Right forelimb (tissue), 1 donor: ENCODE measurements around the gene GPC5.
"Not testable (repeated sequence)": the region's sequence is repeated elsewhere in the genome, so short reads cannot be mapped to it uniquely, and the experiment has no call there.

Experiments used
- DNase-seq: peaks from one replicate; pipeline ENCODE4 v3.0.0-alpha.2; 2018

GPC5 gene

DNA sequence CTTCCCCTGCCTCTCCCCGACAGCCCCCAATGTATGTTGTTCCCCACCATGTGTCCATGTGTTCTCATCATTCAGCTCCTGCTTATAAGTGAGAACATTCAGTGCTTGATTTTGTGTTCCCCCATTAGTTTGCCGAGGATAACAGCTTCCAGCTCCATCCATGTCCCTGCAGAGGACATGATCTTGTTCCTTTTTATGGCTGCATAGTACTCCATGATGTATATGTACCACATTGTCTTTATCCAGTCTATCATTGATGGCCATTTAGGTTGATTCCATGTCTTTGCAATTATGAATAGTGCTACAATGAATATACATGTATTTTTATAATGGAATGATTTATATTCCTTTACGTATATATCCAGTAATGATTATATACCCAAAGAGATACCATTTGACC lies 399.9 kb downstream of the GPC5 start:
- DNase-seq = not testable (repeated sequence)

DNA sequence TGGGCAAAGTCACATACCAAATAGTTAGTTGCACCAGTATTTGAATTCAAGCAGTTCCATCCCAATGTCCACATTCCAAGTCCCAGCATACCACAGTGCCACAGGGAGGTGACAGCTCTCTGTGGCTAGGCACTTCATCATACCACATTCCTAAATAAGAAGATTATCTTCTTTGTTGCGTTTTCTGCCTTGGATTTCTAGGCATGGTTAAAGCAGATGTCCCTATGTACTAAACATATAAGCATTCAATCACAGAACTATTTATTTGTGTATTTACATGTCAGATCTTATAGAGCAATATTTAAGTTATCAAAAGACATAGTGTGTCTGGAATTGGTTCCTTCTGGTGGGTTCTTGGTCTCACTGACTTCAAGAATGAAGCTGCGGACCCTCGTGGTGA lies 403.4 kb downstream of the GPC5 start:
- not testable (repeated sequence) for DNase-seq

DNA sequence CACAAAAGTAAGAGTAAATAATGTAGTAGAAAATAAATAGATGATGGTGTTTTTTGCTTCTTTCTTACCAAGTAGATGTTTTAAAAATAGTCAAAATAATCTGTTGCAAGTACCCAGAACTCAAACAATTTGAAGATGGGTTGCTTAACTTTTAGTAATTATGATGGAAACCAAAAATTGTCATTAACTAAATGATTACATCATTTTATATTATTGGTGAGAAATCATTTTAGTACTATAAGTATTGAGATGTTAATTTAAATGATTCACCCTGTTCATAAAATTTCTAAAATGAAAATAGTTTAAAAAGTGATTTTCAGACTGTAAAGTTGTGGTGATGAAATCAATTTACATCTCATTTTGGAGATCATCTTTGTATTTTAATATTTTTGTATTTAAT lies 404.5 kb downstream of the GPC5 start:
- no peak for DNase-seq

DNA sequence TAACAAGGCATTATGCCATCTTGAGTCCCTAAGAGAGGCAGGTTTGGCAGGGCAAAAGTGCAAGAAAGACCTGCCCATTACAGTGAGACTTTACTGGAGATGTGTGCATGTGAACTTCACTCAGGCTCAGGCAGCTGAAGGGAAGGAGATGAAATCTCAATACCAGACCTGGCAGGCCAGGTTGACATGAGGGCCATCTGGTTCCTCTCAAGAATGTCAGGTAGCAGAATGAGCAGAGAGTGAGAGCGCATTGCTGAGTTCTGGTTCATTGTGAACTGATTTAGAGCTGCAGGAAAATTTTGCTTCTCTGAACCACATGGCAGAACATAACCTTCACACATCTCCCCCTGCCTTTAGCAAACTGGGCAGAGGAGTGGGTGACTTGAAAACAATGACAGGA lies 406.3 kb downstream of the GPC5 start:
- no peak for DNase-seq

DNA sequence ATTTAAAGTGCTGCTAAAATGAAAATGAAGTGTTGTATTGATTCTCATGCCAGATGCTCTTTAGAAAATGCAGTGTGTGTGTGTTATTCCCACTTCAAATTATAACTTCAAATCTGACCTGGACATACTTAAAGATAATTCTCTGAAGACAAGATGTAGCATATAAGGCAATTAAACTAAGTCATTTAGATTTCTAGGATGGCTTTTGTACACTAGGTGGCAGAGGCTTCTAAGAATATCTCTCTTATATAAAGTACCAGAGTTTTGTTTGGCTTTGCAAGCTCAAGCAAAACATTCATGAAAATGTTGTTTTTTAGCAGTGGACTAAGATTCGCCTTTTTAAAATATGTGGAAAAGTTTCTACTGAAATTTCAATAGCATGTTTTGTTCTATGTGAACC lies 407.2 kb downstream of the GPC5 start:
- no peak for DNase-seq

DNA sequence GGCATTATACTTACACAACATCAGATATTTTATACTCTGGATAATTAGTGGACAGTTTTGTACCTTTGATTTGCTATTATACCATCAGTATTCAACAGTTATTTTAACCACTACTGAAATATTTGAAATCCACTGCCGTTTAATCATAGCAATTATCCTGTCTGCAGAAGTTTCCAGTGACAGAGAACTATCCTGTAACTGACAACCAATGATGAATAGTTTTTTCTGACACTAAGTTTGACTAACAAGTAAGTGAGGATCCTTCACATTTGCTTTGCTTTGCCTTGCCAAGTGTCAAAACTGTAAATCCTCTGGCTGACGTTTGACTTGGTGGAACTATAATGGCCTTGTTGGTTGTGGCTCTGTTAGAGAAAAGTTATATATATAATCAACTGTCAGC lies 410.7 kb downstream of the GPC5 start:
- no peak for DNase-seq

DNA sequence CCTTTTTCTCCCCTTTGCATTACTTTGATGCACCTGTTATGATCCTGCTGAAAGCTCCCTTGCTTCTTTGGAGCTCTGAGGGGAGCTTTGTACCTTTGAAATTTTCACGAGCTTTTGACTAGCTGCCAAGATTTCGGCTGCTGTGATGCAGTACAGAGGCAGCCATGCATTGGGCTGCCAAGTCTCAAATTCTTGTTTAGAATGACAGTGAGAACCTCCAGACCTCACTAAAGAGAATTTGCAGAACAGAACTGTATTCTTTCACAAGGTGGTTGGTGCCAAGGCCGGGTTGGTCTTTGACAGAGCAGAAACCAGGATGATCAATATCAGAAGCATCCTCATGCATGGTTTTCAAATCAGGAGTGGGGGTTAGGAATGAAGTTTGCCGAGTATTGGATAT lies 414.8 kb downstream of the GPC5 start:
- no peak for DNase-seq

DNA sequence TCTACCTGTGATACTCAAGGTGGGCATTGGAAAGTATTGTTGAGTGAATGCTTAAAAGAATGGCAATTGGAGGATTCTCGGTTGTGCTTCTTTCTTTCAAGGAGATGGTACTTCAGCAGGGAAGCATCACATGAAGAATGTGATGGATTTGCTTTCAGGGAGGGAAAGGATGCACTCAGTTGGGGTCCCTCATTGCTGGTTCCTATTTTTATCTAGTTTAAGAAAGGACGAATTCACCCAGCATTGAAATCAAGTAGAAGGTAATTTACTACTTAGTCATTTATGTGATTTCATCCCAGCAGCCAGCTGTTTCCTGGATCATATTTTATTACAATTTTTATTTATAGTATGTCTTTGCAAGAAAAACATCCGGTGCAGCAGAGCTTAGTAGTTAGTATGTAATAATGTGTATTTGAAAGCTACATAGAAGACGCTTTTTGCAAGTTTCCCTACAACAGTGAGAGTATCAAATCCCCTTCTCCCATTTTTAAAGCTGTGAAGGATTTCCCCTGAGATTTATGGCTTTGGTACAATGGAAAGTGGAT lies 417.9 kb downstream of the GPC5 start:
- no peak for DNase-seq

DNA sequence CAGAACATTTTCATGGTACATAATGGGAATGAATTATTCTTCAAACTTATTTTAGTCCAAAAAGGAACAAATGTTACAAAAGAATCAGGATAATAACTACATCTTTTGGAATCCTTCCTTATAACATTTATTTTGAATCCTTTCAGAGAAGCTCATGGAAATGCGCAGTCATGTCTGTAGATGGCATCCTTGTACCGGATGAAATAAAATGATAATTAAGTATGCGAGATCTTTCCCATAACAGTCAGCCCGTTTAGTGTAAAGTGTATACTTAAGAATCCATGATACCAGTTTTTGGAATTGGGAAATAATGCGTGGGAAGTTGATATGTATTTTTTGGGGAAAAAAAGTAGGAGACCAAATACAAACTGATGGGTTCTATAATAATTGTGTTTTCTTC lies 418.8 kb downstream of the GPC5 start:
- DNase-seq = no peak

DNA sequence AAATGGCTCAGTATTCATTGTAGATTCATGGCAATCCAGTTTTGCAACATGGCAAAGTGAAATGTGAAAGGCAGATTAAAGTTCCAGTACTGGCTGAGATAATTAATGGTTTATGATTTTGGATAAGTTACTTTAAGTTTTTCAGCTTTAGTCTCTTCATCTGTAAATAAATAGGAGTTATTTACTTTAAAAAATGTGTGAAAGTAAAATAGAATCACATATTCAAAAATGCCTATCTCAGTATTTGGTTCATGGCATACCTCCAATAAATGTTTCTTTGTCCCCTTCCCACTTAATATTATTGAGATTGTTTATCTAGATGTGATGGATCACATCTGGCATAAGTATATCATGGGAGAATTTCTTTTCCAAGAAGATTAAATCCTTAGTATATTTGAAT lies 426.0 kb downstream of the GPC5 start:
- no peak for DNase-seq

DNA sequence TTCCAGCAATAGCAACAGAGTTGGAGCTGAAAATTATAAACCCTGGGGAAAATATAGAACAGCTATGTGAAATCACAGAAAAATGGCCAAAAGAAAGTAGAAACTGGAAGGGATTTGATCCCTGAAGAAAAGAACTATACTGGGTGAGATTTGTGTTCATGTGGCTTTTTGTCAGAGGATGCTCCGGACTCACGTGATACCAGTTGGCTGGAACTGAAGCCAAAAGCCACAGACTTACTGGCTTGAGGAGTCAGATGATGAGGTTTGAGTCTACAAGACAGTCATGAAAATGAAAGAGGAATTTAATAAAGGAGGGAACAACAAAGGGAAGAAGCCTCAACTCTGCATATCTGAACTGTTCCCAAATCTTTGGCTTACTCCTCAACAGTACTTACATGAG lies 427.1 kb downstream of the GPC5 start:
- DNase-seq = no peak

DNA sequence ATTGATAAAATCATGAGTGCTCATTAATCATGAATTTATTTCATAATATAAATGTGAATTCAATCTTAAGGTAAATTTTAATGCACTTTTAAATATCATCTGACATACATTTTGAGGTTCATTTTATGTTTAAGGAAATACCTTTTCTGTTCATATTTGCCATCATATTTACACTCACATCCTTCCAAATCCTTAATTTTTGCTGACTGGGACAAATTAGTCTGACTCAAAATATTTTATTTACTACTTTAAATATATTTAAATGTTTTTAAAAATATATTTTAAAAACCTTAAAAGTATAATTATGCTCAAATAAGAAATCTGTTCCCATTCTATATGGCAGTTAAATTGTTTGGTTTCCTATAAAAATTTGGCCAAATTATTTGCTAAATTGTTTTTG lies 438.1 kb downstream of the GPC5 start:
- DNase-seq = no peak

DNA sequence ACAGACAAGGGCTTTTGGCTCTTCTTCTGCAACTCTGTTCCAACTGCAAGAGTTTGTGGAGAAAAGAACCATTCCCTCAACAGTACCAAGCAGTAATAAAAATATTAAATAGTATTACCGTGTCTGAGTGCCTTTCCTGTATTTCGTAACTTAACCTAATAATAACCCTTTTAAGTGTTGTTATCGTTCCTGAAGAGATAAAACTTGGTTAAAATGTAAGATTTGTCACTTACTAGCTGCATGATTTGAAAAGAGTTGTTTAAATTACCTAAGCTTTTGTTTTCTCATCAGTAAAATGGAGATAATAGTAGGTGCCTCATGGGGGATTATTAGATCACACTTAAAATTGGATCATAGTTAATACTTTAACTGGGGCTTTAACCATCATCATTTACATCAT lies 447.2 kb downstream of the GPC5 start:
- DNase-seq = no peak

DNA sequence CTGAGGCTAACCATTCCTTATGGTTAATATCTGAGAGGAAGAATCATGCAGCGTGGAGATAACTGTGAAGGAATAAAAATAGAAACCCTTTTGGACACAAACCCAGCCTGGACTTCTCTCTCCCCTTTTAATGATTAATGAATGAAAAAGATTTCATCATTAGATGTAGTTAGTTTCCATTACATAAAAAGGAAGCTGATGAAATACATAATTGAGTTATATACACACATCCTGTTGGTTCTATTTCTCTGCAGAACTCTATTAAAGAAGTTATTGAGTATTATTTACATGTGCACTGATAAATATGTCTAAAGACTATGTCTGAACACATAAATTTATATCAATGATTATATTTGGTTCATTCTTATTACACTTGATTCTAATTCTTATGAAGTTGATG lies 465.3 kb downstream of the GPC5 start:
- no peak for DNase-seq

DNA sequence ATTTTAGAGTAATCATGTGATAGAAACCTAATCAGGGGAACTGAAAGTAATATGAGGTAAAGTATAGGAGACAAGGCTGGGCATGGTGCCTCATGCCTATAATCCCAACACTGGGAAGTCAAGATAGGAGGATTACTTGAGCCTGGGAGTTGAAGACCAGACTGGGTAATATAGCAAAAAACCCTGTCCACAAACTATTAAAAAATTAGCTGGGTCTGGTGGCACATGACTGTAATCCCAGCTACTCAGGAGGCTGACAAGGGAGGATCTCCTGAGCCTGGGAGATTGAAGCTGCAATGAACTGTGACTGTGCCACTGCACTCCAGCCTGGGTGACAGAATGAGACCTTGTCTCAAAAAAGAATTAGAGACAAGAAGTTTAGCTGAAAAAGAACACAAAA lies 469.9 kb downstream of the GPC5 start:
- no peak for DNase-seq

DNA sequence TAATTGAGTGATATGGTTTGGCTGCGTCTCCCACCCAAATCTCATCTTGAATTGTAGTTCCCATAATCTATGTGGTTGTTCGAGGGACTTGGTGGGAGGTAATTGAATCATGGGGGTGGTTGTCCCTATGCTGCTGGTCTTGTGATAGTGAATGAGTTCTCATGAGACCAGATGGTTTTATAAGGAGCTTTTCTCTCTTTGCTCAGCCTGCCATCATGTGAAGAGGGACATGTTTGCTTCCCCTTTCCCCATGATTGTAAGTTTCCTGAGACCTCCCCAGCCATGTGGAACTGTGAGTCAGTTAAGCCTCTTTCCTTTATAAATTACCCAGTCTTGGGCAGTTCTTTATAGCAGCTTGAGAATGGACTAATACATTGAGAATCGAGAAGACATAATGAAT lies 480.1 kb downstream of the GPC5 start:
- no peak for DNase-seq

DNA sequence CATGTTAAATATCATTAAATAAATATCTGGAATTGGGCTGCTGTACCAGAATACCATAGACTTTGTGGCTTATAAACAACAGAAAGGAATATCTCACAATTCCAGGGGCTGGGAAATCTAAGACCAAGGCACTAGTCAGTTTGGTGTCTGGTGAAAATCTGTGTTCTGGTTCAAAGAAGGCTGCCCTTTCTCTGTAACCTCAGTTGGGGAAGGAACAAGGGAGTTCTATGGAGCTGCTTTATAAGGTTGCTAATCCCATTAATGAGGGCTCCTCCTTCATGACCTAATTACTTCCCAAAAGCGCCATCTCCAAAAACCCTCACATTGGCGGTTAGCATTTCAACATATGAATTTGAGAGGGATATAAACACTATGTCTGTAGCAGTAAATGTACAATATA lies 480.9 kb downstream of the GPC5 start:
- no peak for DNase-seq

DNA sequence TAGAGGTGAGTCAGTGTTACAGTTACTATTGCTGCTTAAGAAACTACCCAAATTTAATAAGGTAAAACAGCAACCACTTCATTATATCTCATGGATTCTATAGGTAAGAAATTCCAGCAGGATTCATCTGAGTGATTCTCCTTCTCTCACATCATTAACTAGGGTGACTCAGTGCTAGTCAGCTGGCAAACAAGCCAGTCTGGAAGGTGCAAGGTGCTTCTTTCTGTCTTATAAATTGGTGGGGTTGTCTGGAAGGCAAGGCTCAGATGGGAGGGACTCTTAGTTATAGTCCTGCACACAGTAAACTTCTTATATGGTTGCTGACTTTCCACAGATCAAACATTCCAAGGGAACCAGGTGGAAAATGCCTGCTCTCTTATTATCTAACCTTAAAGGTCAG lies 484.5 kb downstream of the GPC5 start:
- no peak for DNase-seq

DNA sequence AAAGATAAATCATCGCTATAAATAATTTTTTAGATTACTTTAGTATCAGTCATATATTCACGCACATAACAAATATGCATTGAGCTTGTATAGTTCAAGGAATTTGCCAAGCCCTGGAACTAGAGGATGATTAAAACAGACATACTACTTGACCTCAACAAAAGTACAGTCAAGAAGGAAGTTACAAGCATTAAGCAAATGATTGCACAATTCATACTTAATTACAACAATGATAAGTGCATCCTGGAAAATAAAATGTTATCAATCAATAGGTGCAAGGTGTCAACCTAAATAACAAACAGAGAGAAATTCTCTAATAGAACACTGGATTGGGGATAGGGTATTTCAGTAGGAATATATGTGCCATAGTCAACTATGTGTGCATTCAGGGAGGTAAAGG lies 491.2 kb downstream of the GPC5 start:
- no peak for DNase-seq

DNA sequence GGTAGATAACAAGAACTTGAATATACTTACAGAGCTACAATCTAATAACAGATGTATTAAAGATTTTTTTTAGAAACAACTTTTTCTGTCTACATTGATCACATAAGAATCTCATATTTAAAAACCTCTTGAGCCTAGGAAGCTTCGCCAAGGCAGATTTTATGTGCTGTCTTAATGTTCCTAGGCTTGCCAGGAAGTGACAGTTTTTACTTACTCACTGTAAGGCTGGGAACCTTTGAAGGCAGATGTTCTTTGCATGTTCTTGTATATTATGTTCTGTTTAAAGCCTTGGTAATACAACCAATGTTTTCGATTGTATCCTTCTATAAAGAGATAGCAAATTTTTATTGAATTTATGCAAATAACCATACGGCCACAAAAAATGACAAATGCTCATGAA lies 492.7 kb downstream of the GPC5 start:
- DNase-seq = no peak

DNA sequence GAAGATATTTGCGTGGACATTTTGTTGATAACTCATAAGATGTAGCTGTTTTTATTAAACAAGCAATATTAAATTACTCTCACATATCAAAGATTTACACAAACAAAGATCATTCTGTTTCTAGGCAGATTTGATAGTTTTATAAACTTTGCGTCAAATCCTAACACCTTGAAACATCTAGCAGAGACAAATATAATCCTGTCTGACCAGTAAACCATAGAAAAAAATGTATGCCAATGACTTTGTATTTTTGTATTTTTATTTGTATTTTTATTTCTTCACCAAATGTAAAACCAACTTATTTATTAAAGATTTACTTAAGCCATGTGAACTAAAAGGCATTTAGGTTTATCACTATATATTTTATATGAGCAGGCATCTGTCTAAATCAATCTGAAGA lies 494.6 kb downstream of the GPC5 start:
- no peak for DNase-seq

DNA sequence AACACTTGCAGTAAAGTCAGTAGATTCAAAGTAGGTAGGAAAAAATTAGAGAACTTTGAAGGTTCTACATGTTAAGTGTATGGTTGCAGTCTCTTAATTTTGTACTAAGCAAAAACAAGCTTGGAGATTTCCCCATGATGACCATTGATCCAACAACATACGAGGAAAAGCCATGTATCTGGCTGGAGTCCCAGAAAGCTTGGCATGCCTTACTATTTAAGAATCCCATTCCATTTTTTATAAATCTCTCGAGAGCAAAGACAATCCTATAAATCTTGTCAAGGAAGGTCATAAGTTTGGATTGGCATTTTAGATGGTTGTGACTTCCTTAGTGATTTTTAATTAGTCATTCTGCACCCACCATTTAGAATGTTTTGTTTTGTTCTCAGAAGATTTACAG lies 495.9 kb downstream of the GPC5 start:
- no peak for DNase-seq

DNA sequence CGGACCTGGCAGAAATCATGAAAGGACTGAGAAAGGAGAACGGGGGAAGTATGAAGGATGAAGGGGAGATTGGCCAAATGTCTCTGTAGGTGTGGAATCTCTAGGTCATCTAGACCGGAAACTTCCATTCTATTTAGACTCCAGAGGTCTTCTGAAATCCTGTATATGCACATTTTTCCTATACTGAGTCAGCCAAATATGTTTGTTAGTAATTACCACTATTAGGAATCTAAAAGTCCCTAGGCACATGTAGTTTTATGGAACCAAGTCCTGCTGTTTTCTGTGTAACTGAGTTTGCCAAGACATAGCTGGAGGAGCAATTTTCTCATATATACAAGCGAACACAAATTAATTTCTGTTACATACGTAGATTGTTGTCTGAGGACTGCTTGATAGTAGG lies 498.1 kb downstream of the GPC5 start:
- DNase-seq = no peak

DNA sequence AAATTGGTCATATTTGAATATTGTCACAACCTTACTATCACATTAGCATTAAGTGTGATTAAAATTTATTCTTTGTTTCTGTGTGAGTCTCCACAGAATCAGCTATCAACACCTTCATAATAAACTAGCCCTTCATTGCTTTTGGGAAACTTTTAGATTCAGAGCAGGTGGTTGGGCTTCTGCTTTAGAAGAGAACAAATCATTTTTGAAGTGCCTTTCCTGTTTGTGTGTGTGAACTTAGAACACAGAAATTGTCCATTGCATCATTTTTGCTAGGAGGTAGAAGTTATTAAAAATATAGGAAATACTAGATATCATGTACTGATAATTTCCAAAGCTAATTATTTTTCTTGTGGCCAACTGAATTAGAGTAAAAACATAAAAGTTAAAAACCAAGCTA lies 500.6 kb downstream of the GPC5 start:
- not testable (repeated sequence) for DNase-seq

DNA sequence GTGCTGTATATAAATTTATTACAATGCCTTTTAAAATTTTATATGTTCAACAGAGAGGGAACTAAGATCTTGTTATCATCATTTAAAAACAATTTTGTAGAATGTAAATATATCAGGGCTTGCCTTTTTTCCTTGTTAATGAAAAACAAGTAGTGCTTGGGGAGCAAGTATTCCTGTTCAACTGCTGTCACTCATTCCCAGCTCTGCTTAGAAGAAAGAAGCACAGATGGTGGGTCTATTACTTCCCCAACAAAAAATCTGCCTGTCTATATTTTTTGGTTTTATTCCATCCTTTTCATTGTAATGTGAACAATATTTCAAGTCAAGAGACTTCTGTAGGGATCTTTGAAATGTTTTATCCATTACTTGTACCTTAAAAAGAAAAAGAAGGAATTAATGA lies 503.9 kb downstream of the GPC5 start:
- DNase-seq = no peak

DNA sequence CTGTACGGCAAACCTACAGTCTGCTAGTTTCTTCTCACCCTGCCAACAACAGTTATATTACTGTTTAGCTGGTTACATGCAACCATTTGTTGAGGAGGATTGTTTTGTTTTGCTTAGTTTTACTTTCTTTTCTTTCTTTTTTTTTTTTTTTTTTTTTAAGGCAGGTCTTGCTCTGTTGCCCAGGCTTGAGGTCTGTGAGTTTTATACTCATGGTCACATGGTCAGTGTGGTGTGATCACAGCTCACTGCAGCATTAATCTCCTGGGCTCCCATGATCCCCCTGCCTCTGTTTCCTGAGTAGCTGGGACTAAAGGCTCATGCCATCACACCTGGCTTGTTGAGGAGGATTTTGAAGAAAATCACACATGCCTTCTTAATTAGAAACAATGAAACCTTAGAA lies 505.6 kb downstream of the GPC5 start:
- no peak for DNase-seq
